Nephron progenitor cell (in vitro differentiated cells): ENCODE measurements around the gene STK38L.

Source experiments
- DNase-seq: peaks from one replicate; pipeline ENCODE4 v3.0.0; 2021
- H3K27ac Mint-ChIP-seq: 2 replicates; pipeline ENCODE4 v1.8.0; 2021; ENCODE audit warnings: mild to moderate bottlenecking, moderate library complexity, mixed read lengths
- H3K27me3 Mint-ChIP-seq: 2 replicates; pipeline ENCODE4 v1.8.0; 2021; ENCODE audit warnings: mild to moderate bottlenecking, low read depth, mixed read lengths; ENCODE audit not compliant: poor library complexity
- H3K36me3 Mint-ChIP-seq: 2 replicates; pipeline ENCODE4 v1.8.0; 2021; ENCODE audit warnings: low read depth, mixed read lengths
- H3K4me1 Mint-ChIP-seq: 2 replicates; pipeline ENCODE4 v1.8.0; 2021; ENCODE audit warnings: mixed read lengths
- H3K4me3 Mint-ChIP-seq: 2 replicates; pipeline ENCODE4 v1.8.0; 2021; ENCODE audit warnings: mild to moderate bottlenecking, moderate library complexity, mixed read lengths
- H3K9me3 Mint-ChIP-seq: 2 replicates; pipeline ENCODE4 v1.8.0; 2021; ENCODE audit warnings: mild to moderate bottlenecking, moderate library complexity, mixed read lengths
- TF ChIP-seq, protein P1 (sequence below): fragments of 200-600 bp; sonication (generic); IDR thresholded peaks from 2 replicates; pipeline ENCODE4 v1.5.0; 2021; ENCODE audit warnings: antibody characterized with exemption

Gene STK38L

DNA sequence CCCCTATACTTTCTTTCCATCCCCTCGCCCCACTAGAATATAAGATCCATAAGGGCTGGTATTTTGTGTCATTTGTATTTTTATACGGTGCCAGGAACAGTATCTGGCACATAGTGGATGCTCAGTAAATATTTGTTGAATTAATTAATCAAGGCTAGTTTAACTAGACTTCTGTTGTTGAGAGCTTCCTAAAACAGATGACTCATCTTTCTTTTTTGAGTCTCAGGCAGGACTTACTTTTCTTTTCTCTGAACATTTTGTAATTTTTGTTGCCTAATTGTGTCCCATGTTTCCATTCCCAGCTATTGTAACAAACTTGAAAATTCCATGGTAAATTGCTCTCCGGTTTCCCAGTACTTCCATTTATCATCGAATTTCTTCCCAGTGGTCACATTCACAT is 16.7 kb downstream of the STK38L start:
- Mint-ChIP-seq H3K36me3 (peaks cover 24% of the 10 kb centered on the region), H3K4me1 (peaks cover 20% of the 10 kb centered on the region), H3K27me3 (no peaks in the 10 kb centered on the region), H3K4me3 (no peak overlapping the region), H3K27ac (peak overlapping the region; percentile 86), H3K9me3 (no peaks in the 10 kb centered on the region)
- TF ChIP-seq, protein P1, sequence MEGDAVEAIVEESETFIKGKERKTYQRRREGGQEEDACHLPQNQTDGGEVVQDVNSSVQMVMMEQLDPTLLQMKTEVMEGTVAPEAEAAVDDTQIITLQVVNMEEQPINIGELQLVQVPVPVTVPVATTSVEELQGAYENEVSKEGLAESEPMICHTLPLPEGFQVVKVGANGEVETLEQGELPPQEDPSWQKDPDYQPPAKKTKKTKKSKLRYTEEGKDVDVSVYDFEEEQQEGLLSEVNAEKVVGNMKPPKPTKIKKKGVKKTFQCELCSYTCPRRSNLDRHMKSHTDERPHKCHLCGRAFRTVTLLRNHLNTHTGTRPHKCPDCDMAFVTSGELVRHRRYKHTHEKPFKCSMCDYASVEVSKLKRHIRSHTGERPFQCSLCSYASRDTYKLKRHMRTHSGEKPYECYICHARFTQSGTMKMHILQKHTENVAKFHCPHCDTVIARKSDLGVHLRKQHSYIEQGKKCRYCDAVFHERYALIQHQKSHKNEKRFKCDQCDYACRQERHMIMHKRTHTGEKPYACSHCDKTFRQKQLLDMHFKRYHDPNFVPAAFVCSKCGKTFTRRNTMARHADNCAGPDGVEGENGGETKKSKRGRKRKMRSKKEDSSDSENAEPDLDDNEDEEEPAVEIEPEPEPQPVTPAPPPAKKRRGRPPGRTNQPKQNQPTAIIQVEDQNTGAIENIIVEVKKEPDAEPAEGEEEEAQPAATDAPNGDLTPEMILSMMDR = no peak
- DNase-seq = no peak

DNA sequence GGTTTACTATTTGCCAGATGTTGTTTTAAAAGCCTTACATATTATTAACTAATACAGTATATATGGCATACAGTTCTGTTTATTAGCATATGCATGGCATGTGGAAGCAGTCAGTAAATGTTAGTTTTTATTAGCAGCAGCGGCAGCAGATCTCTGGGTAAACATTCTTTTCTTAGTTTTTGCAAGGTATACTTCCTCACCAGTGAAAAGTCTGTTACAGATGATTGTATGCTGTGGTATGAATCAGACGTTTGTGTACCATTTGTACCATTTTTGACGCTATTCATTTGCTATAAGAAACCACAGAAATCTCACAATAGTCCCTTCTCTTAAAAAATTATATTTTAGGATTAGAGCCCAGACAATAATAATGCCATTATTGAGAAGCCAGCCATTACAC is 17.8 kb downstream of the STK38L start:
- TF ChIP-seq, protein P1 = no peak
- no peak for DNase-seq
- H3K4me3 Mint-ChIP-seq = no peak overlapping the region
- no peak overlapping the region for H3K27ac Mint-ChIP-seq
- peaks cover 20% of the 10 kb centered on the region for H3K4me1 Mint-ChIP-seq
- no peaks in the 10 kb centered on the region for H3K27me3 Mint-ChIP-seq
- peaks cover 23% of the 10 kb centered on the region for H3K36me3 Mint-ChIP-seq
- no peaks in the 10 kb centered on the region for H3K9me3 Mint-ChIP-seq

DNA sequence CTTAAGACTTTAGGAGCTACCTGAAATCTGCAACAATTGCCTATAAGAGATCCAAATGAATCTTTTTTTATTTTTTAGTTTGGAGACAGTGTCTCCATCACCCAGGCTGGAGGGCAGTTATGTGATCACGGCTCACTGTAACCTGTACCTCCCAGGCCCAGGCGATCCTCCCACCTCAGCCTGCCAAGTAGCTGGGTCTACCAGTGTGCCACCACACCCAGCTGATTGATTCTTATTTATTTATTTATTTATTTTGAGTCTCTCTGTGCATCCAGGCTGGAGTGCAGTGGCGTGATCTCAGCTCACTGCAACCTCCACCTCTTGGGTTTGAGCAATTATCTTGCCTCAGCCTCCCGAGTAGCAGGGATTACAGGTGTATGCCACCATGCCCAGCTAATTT is 26.1 kb downstream of the STK38L start:
- H3K27ac Mint-ChIP-seq = no peak overlapping the region
- no peak overlapping the region for H3K4me3 Mint-ChIP-seq
- H3K36me3 Mint-ChIP-seq = peaks cover 45% of the 10 kb centered on the region
- peaks cover 20% of the 10 kb centered on the region for H3K9me3 Mint-ChIP-seq
- TF ChIP-seq, protein P1 = no peak
- H3K27me3 Mint-ChIP-seq = no peaks in the 10 kb centered on the region
- H3K4me1 Mint-ChIP-seq = no peaks in the 10 kb centered on the region
- DNase-seq = no peak

GRCh38 chr12:27271206-27271605 is 27.1 kb downstream of the STK38L start:
- no peaks in the 10 kb centered on the region for H3K4me1 Mint-ChIP-seq
- no peak overlapping the region for H3K27ac Mint-ChIP-seq
- TF ChIP-seq, protein P1 = no peak
- H3K36me3 Mint-ChIP-seq = peaks cover 42% of the 10 kb centered on the region
- no peak for DNase-seq
- peaks cover 20% of the 10 kb centered on the region for H3K9me3 Mint-ChIP-seq
- H3K27me3 Mint-ChIP-seq = no peaks in the 10 kb centered on the region
- H3K4me3 Mint-ChIP-seq = no peak overlapping the region

GRCh38 chr12:27272373-27273028 is 28.4 kb downstream of the STK38L start:
- peaks cover 6% of the 10 kb centered on the region for H3K4me1 Mint-ChIP-seq
- H3K27me3 Mint-ChIP-seq = no peaks in the 10 kb centered on the region
- H3K9me3 Mint-ChIP-seq = peaks cover 17% of the 10 kb centered on the region
- H3K4me3 Mint-ChIP-seq = no peak overlapping the region
- H3K36me3 Mint-ChIP-seq = peaks cover 29% of the 10 kb centered on the region
- TF ChIP-seq, protein P1 = no peak
- H3K27ac Mint-ChIP-seq = peak overlapping the region; percentile 47
- DNase-seq = no peak

GRCh38 chr12:27273114-27273513 is 29.0 kb downstream of the STK38L start:
- TF ChIP-seq, protein P1 = no peak
- peaks cover 10% of the 10 kb centered on the region for H3K9me3 Mint-ChIP-seq
- DNase-seq = no peak
- H3K4me1 Mint-ChIP-seq = peaks cover 12% of the 10 kb centered on the region
- no peak overlapping the region for H3K27ac Mint-ChIP-seq
- H3K27me3 Mint-ChIP-seq = no peaks in the 10 kb centered on the region
- H3K36me3 Mint-ChIP-seq = peaks cover 23% of the 10 kb centered on the region
- H3K4me3 Mint-ChIP-seq = no peak overlapping the region
